NB4 (cell line): ENCODE data around the gene MARK1.

ENCODE experiments used
- DNase-seq: peaks from one replicate; pipeline ENCODE4 v3.0.0; 2010; ENCODE audit warnings: low read depth
- H3K4me3 ChIP-seq: one replicate; pipeline ENCODE4 v1.5.1; 2011; ENCODE audit warnings: mild to moderate bottlenecking, low read depth, low read length, moderate library complexity
- MYC ChIP-seq: IDR thresholded peaks from 2 replicates; pipeline ENCODE4 v1.6.1; 2011; ENCODE audit warnings: low read depth, low read length
- POLR2A ChIP-seq: IDR thresholded peaks from 2 replicates; pipeline ENCODE4 v1.6.1; 2011; ENCODE audit warnings: mild to moderate bottlenecking; ENCODE audit not compliant: insufficient read length; ENCODE audit errors: extremely low read depth
- TF ChIP-seq, protein P1 (sequence below): IDR thresholded peaks from 2 replicates; pipeline ENCODE4 v1.6.1; 2011; ENCODE audit warnings: low read depth, low read length
- TF ChIP-seq, protein P2 (sequence below): IDR thresholded peaks from one replicate; pipeline ENCODE4 v1.5.1; 2012; ENCODE audit warnings: low read depth, low read length

Gene MARK1

DNA sequence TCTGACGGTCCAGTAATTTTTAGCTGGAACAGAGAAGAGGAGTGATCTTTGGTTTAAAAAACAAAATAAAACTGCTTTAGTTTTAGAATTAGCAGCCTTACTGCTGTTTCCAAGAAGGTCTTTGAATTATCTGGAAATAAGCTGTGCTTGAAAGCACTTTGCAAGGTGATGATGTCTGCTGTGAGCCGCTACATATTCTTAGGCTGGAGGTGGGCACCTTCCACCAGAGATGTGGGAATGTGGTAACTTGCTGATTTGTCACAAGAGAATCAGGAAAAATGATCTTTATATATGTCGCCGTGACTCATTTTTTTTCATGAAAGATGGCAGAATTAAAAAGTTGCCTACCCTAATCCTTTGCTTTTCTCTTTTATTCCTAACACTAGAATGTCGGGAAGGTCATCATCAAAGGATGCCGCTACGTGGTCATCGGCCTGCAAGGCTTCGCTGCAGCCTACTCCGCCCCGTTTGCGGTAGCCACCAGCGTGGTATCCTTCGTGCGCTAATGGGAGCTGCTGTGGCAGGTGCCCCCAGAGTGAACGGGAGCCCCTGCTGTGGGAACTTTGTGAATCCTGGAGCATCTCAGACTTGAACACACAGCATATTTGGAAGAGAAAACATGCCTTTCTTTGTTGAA lies 168.4 kb downstream of the MARK1 start:
- no peak overlapping the region for H3K4me3 ChIP-seq
- TF ChIP-seq MYC: no peak
- no peak for TF ChIP-seq POLR2A
- TF ChIP-seq, protein P1, sequence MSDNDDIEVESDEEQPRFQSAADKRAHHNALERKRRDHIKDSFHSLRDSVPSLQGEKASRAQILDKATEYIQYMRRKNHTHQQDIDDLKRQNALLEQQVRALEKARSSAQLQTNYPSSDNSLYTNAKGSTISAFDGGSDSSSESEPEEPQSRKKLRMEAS: no peak
- TF ChIP-seq, protein P2, sequence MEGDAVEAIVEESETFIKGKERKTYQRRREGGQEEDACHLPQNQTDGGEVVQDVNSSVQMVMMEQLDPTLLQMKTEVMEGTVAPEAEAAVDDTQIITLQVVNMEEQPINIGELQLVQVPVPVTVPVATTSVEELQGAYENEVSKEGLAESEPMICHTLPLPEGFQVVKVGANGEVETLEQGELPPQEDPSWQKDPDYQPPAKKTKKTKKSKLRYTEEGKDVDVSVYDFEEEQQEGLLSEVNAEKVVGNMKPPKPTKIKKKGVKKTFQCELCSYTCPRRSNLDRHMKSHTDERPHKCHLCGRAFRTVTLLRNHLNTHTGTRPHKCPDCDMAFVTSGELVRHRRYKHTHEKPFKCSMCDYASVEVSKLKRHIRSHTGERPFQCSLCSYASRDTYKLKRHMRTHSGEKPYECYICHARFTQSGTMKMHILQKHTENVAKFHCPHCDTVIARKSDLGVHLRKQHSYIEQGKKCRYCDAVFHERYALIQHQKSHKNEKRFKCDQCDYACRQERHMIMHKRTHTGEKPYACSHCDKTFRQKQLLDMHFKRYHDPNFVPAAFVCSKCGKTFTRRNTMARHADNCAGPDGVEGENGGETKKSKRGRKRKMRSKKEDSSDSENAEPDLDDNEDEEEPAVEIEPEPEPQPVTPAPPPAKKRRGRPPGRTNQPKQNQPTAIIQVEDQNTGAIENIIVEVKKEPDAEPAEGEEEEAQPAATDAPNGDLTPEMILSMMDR: no peak
- no peak for DNase-seq

DNA sequence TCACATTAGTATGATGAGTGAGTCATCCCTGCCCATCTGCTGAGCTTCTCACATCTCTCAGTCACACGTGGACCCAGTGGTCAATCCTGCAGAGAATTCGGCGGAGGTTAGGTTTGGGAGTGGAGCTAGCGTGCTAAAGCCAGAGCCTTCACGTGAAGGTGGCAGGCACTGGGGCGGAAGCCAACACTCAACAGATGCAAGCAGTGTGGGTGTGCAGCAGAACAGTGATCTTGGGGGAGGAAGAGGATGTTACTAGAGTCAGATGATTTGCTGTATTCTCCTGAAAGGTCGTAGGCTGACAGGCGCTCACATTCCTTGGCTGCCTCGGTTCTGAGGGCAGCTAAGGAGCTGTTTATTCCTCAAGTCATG lies 168.9 kb downstream of the MARK1 start:
- DNase-seq: no peak
- TF ChIP-seq, protein P1: no peak
- TF ChIP-seq MYC: no peak
- TF ChIP-seq POLR2A: no peak
- TF ChIP-seq, protein P2: no peak
- no peak overlapping the region for H3K4me3 ChIP-seq

DNA sequence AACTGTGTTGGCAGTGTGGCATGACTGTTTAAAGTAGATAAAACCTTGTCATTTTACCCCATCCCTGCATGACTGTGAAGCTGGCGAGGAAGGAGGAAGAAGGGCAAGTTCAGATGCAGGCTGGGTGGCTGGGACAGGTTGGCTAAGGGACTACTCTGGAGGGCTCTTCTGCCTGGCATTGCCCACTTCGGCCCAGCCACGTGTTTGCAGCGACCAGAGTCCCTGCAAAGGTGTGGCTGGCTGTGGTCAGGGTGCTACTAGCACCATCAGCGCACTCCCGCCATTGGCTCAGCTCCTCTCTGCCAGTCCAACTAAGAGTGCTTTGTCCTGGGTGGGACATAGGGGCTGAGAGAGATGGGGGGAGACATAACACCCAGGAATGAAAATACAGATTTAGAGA lies 169.4 kb downstream of the MARK1 start:
- TF ChIP-seq, protein P1: no peak
- TF ChIP-seq, protein P2: no peak
- TF ChIP-seq POLR2A (no peak), MYC (no peak)
- DNase-seq: no peak
- H3K4me3 ChIP-seq: no peak overlapping the region

DNA sequence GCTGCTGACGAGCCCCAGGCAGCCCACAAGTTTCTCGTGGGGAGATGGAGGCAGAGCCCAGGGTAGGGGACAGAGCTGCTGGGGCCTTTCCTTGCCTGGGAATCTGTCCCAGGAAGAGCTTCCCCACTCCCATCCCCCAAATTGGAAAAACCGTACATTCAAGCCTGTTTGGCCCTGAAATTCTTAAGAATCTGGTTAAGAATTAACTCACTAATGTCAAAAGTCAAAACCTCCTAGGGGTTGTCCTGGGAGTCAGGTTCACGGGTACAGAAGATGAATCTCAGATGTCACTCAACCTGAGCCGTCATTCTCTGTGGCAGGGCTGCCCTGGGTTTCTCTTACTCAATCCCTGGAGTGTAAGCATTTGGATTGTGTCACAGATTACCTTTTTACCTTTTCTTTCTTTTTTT lies 170.7 kb downstream of the MARK1 start:
- no peak for DNase-seq
- TF ChIP-seq, protein P1: no peak
- no peak for TF ChIP-seq POLR2A
- TF ChIP-seq, protein P2: no peak
- TF ChIP-seq MYC: no peak

DNA sequence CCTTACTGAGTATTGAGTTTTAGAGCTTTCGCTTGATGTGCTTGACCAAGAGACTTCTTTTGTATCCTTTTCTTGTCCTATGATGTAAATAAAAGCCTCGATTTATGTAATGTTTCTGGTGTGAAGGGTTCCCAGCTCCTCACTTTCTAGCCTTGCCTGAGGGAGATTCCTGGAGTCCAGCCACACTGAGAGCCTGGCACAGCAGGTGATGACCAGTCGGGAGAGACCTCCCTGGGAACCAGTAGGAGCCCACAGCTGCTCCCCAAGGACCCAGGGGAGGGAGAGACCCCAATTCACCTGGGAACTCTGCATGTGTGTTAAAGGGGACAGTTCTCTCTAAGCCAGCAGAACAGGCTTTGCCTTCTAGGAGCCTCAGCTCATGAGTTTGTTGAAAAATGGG lies 171.1 kb downstream of the MARK1 start:
- DNase-seq: no peak
- TF ChIP-seq, protein P2: no peak
- TF ChIP-seq MYC (no peak), POLR2A (no peak)
- TF ChIP-seq, protein P1: no peak
- no peak overlapping the region for H3K4me3 ChIP-seq

More for the DNA sequence above, 170.7 kb downstream of the MARK1 start:
- H3K4me3 ChIP-seq: no peak overlapping the region
